ENCODE results near the gene GRID1. TPM values are rescaled to one million over a fixed set of nuclear protein-coding genes. Genes with fewer than 3 reads are reported as not detected.

GRID1 gene
- total RNA-seq, 2 donors from 2014 or later = 0.27 to 0.85 TPM

DNA sequence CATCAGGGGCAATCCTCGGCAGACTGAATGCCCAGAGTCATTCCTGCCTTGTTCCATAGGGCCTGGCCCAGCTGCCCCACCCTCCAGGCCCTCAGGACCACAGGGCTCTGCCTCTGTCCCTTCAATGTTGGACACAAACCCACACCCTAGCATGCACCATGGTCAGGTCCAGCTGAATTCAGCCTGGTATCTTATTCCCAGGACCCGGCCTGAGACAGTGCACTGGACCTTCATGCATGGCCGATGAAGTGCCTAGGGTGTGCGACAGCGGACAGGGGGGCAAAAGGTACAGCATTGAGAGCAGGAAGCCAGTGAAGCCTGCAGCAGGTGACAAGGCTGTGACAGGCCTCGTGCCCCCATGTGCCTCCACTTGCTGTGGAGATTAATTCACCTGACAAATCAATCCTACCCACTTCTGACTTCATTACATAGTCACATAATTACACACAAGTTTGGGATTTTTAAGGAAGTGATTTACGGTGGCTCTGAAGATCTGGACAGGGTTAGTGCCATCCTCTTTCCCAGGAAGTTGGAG is 261.9 kb downstream of the GRID1 start:
- Histone ChIP-seq H3K27me3 (replicated peaks; ENCODE audit: insufficient read depth) (no peaks in the 10 kb centered on the region), H3K27ac (no peak overlapping the region), H3K9me3 (no peaks in the 10 kb centered on the region), H3K4me3 (no peak overlapping the region), H3K36me3 (no peaks in the 10 kb centered on the region), H3K4me1 (ENCODE audit: control insufficient read depth in 1 of 2, low read depth in 2 of 2) (no peaks in the 10 kb centered on the region)
- TF ChIP-seq, protein P1, sequence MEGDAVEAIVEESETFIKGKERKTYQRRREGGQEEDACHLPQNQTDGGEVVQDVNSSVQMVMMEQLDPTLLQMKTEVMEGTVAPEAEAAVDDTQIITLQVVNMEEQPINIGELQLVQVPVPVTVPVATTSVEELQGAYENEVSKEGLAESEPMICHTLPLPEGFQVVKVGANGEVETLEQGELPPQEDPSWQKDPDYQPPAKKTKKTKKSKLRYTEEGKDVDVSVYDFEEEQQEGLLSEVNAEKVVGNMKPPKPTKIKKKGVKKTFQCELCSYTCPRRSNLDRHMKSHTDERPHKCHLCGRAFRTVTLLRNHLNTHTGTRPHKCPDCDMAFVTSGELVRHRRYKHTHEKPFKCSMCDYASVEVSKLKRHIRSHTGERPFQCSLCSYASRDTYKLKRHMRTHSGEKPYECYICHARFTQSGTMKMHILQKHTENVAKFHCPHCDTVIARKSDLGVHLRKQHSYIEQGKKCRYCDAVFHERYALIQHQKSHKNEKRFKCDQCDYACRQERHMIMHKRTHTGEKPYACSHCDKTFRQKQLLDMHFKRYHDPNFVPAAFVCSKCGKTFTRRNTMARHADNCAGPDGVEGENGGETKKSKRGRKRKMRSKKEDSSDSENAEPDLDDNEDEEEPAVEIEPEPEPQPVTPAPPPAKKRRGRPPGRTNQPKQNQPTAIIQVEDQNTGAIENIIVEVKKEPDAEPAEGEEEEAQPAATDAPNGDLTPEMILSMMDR (IDR thresholded peaks at IDR 0.05) = no peak
- DNase-seq (ENCODE audit: low spot score) = no peak
- no peak for ATAC-seq (ENCODE audit: insufficient number of reproducible peaks, low FRiP score, low read depth)

- DNase-seq (ENCODE audit: low spot score) (no peak), ATAC-seq (ENCODE audit: insufficient number of reproducible peaks, low FRiP score, low read depth) (no peak)
- Histone ChIP-seq H3K27me3 (replicated peaks; ENCODE audit: insufficient read depth) (no peaks in the 10 kb centered on the region), H3K36me3 (no peaks in the 10 kb centered on the region), H3K4me1 (ENCODE audit: control insufficient read depth in 1 of 2, low read depth in 2 of 2) (no peaks in the 10 kb centered on the region), H3K9me3 (no peaks in the 10 kb centered on the region), H3K27ac (no peak overlapping the region), H3K4me3 (no peak overlapping the region)
- TF ChIP-seq, protein P1 (IDR thresholded peaks at IDR 0.05) = no peak
These were observed 262.4 kb downstream of the GRID1 start for GRCh38 chr10:86104156-86104555.

DNA sequence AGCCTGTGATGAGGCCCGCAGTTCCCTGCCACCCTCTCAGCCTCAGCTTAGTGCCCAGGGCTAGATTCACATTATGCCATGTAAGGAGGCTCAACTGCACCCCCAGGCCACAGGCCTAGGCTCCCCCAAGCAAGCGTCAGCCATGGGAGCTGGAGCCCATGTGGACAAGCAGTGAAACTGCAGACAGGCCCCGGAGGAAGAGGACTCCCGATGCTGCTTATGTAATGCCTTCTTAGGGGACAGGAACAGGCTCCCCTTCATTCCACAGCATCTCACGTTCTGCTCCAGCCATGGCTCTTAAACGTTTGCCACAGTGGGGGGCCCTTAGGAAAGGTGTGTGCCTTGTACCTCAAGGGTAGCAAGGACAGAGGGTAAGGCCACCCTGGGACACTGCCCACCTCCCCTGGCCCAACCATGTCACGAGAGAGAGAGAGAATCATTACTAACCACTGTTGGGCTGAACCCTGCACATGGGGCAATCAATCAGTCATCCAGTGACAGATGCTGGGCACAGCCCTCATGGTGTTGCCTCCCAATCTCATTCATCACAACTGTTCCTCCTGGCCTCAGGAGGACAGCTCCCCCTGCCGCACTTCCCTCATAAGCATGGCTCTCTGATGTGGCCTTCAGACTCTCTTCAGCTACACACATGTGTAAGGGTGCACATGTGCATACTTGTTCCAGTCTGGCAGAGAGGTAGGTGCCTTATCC is 263.0 kb downstream of the GRID1 start:
- Histone ChIP-seq H3K36me3 (no peaks in the 10 kb centered on the region), H3K9me3 (no peaks in the 10 kb centered on the region), H3K27ac (no peak overlapping the region), H3K4me3 (no peak overlapping the region), H3K4me1 (ENCODE audit: control insufficient read depth in 1 of 2, low read depth in 2 of 2) (no peaks in the 10 kb centered on the region), H3K27me3 (replicated peaks; ENCODE audit: insufficient read depth) (no peaks in the 10 kb centered on the region)
- no peak for DNase-seq (ENCODE audit: low spot score)
- no peak for ATAC-seq (ENCODE audit: insufficient number of reproducible peaks, low FRiP score, low read depth)
- TF ChIP-seq, protein P1 (IDR thresholded peaks at IDR 0.05) = no peak

GRCh38 chr10:86102451-86102850 is 264.1 kb downstream of the GRID1 start:
- Histone ChIP-seq H3K27ac (no peak overlapping the region), H3K4me1 (ENCODE audit: control insufficient read depth in 1 of 2, low read depth in 2 of 2) (no peaks in the 10 kb centered on the region), H3K36me3 (no peaks in the 10 kb centered on the region), H3K9me3 (no peaks in the 10 kb centered on the region), H3K4me3 (no peak overlapping the region), H3K27me3 (replicated peaks; ENCODE audit: insufficient read depth) (no peaks in the 10 kb centered on the region)
- no peak for DNase-seq (ENCODE audit: low spot score)
- TF ChIP-seq, protein P1 (IDR thresholded peaks at IDR 0.05) = no peak
- ATAC-seq (ENCODE audit: insufficient number of reproducible peaks, low FRiP score, low read depth) = no peak

- Histone ChIP-seq H3K4me1 (ENCODE audit: control insufficient read depth in 1 of 2, low read depth in 2 of 2) (no peaks in the 10 kb centered on the region), H3K27ac (no peak overlapping the region)
These were observed 264.6 kb downstream of the GRID1 start for GRCh38 chr10:86102031-86102430.

More at GRCh38 chr10:86102031-86102430, 264.6 kb downstream of the GRID1 start:
- Histone ChIP-seq H3K4me3 (no peak overlapping the region), H3K36me3 (no peaks in the 10 kb centered on the region), H3K27me3 (replicated peaks; ENCODE audit: insufficient read depth) (no peaks in the 10 kb centered on the region), H3K9me3 (no peaks in the 10 kb centered on the region)
- TF ChIP-seq, protein P1 (IDR thresholded peaks at IDR 0.05) = no peak
- DNase-seq (ENCODE audit: low spot score) = no peak
- no peak for ATAC-seq (ENCODE audit: insufficient number of reproducible peaks, low FRiP score, low read depth)
